Skin of body (tissue), 3 donors: ENCODE data around the gene GNAT1. TPM values are rescaled to one million over a fixed set of nuclear protein-coding genes. Genes with fewer than 3 reads are reported as not detected.
A peak's percentile ranks its signal among the peaks of the same experiment; 100 is the strongest.
"Not testable (repeated sequence)": the region's sequence is repeated elsewhere in the genome, so short reads cannot be mapped to it uniquely, and the experiment has no call there.

Source experiments
- DNase-seq: peaks from one replicate; lab custom pipeline; 2025; lab: John Stamatoyannopoulos, UW
- small RNA-seq: library from RNA; depleted of rRNA; stranded (forward); fragments of <200 nt; gene quantifications from one replicate; pipeline ENCODE3, GENCODE V24; 2014; ENCODE audit warnings: low replicate concordance
- total RNA-seq: library from RNA; depleted of rRNA; stranded (reverse); fragments of >200 nt; gene quantifications from one replicate; pipeline ENCODE4 v1.2.3, GENCODE V29; 2014

Gene GNAT1
- total RNA-seq, 1 donor from 2014 or later = 0.20 TPM

- no peak for DNase-seq
Observed at GRCh38 chr3:50238549-50239026, 47.2 kb downstream of the GNAT1 start.

GRCh38 chr3:50239649-50240048 lies 48.2 kb downstream of the GNAT1 start:
- no peak for DNase-seq

- DNase-seq = no peak
Observed at GRCh38 chr3:50241163-50241562, 49.8 kb downstream of the GNAT1 start.

- DNase-seq = no peak
Observed at GRCh38 chr3:50241713-50242380, 50.4 kb downstream of the GNAT1 start.

GRCh38 chr3:50242381-50242770 lies 51.0 kb downstream of the GNAT1 start:
- no peak for DNase-seq

GRCh38 chr3:50242851-50243542 lies 51.6 kb downstream of the GNAT1 start:
- DNase-seq = peak; percentile 22

- DNase-seq = no peak
Observed at GRCh38 chr3:50243543-50243895, 52.1 kb downstream of the GNAT1 start.

- not testable (repeated sequence) for DNase-seq
Observed at GRCh38 chr3:50244813-50245212, 53.4 kb downstream of the GNAT1 start.

GRCh38 chr3:50245251-50245745 lies 53.9 kb downstream of the GNAT1 start:
- no peak for DNase-seq

GRCh38 chr3:50245831-50246516 lies 54.6 kb downstream of the GNAT1 start:
- DNase-seq = peak; percentile 66

- peak; percentile 65 for DNase-seq
Observed at GRCh38 chr3:50246517-50246954, 55.1 kb downstream of the GNAT1 start.

Small RNAs within 50 kb of the gene (small RNA-seq; reads per million reads assigned to genes)
- gene MIR566 (not detected), gene MIR5787 (not detected)

Other genes with a start within 250 kb of the GNAT1 start
- 247 TPM for gene RBM5, start 102.7 kb upstream of the GNAT1 start, total RNA-seq
- gene SEMA3F, start 36.3 kb upstream of the GNAT1 start, total RNA-seq = 23.3 TPM
- 0.79 TPM for gene SLC38A3, start 13.7 kb downstream of the GNAT1 start, total RNA-seq
- gene GNAI2, start 44.6 kb downstream of the GNAT1 start, total RNA-seq = 102 TPM
- gene SEMA3B, start 77.5 kb downstream of the GNAT1 start, total RNA-seq = 21.8 TPM
- gene LSMEM2, start 87.5 kb downstream of the GNAT1 start, total RNA-seq = 2.7 TPM
- 32.7 TPM for gene IFRD2, start 100.8 kb downstream of the GNAT1 start, total RNA-seq
- 2.7 TPM for gene HYAL3, start 107.8 kb downstream of the GNAT1 start, total RNA-seq
- gene NAA80, start 107.8 kb downstream of the GNAT1 start, total RNA-seq = 2.2 TPM
- gene HYAL1, start 112.0 kb downstream of the GNAT1 start, total RNA-seq = 1.1 TPM
- gene HYAL2, start 131.1 kb downstream of the GNAT1 start, total RNA-seq = 28.6 TPM
- 5.8 TPM for gene TUSC2, start 136.6 kb downstream of the GNAT1 start, total RNA-seq
- 28.6 TPM for gene RASSF1, start 149.2 kb downstream of the GNAT1 start, total RNA-seq
- 0.89 TPM for gene ZMYND10, start 154.1 kb downstream of the GNAT1 start, total RNA-seq
- 13.6 TPM for gene NPRL2, start 159.2 kb downstream of the GNAT1 start, total RNA-seq
- gene CYB561D2, start 159.3 kb downstream of the GNAT1 start, total RNA-seq = 12.2 TPM
- 18.9 TPM for gene TMEM115, start 167.9 kb downstream of the GNAT1 start, total RNA-seq